NCI-H2081 (cell line): ENCODE results near the gene GUCY1B1.

Experiments used
- DNase-seq, 2 experiments: peaks; one replicate each; lab custom pipeline; 2025; lab: John Stamatoyannopoulos, UW

GUCY1B1 gene

GRCh38 chr4:155758481-155759371 is at the start of gene GUCY1B1:
TSS of gene GUCY1B1 (plus strand) at chr4:155759021. CDS start at chr4:155759141, 120 bp downstream.
- DNase-seq: peak; percentile 68 to 72

- DNase-seq: no peak
Observed at GRCh38 chr4:155709918-155710317, 48.9 kb upstream of the GUCY1B1 start.

GRCh38 chr4:155711556-155711955 is 47.3 kb upstream of the GUCY1B1 start:
- DNase-seq: no peak

GRCh38 chr4:155712846-155713245 is 46.0 kb upstream of the GUCY1B1 start:
- DNase-seq: no peak

DNA sequence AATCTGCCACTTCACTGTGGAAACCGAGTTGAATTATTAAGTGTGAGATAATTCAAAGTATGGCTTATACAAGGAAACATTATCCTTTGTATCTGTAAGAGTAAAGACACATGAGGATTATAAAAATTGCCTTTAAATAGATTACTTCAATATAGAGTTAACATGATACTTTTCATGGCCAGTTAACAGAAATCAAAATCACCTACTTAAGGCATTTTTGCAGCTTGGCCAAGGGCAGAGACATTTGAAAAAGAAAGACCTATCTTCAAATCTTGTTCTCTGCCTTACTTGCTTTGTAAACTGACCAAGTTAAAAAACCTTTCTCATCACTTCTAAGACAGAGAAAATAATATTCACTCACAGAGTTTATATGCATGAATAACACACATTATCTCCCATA is 44.9 kb upstream of the GUCY1B1 start:
- no peak for DNase-seq

DNA sequence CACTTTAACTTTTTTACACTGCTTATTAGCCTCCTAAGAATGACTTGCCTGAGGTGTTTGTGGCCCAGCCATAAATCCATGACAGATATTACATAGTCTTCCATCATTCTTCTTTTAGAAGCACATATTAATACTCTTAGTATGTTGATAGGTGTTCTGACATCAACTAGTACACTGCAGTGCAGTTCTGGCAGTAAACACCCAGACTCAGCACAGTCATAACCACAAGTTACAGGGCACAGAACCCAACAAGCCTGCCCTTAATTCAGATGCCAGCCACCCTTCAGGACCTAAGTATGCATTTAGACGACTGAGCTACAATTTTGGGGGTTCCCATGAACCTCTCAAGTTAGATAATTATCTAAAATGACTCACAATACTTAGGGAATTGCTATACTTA is 36.5 kb upstream of the GUCY1B1 start:
- DNase-seq: no peak

GRCh38 chr4:155722816-155723499 is 35.9 kb upstream of the GUCY1B1 start:
- no peak for DNase-seq

- no peak for DNase-seq
Observed at GRCh38 chr4:155724731-155725130, 34.1 kb upstream of the GUCY1B1 start.

DNA sequence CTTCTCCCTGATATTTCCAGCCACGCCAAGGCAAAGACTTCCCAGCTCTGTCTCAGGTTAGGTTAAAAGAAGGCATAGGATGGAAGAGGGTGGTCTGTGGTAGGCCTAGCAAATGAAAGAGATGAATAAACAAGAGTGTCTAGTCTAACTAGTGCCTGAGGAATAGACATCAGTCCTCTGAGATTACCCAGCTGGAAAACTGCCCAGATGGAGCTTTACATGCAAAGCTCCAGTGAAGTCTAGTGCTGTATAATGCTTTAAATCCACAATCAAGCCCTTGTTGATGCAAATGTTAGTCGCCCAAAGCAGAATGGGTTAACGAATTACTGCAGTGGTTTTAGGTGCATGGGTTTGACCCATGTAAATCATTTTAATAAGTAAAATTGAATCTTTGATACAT is 24.8 kb upstream of the GUCY1B1 start:
- DNase-seq: no peak

DNA sequence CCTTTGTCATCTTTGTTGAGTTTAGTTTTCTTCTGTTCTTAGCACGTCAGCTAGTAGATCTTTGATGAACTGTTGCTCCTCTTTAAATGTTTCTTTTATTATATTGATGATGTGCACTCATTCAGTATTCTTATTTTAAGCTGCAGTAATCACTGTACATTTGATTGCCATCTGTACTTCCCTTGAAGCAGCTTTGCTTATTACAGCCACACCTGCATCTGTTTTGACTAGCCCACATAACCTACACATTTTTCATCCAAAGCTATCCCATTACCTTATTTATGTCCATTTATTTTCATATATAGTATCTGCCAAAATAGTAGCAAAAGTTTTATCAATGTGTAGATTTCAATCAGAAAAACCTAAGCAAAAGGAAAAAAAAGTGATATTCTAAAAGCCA is 23.9 kb upstream of the GUCY1B1 start:
- no peak for DNase-seq

DNA sequence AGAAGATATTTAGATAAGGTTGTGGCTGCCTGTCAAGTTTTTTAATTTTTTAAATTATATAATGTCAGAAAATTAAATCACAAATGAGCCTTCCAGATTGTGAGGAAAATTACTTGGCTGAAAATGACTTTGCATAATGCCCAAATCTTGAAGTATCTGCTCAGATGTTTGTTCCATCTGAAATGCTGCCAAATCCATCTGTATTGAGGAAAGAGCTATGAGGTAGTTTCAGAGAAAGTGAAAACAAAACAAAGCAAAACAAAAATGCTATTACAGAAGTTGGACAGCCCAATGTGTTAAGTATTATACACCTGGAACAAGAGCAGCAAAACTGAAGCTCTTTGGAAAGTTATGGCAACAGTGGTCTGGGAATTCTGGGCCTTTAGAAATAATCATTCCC is 23.3 kb upstream of the GUCY1B1 start:
- no peak for DNase-seq

DNA sequence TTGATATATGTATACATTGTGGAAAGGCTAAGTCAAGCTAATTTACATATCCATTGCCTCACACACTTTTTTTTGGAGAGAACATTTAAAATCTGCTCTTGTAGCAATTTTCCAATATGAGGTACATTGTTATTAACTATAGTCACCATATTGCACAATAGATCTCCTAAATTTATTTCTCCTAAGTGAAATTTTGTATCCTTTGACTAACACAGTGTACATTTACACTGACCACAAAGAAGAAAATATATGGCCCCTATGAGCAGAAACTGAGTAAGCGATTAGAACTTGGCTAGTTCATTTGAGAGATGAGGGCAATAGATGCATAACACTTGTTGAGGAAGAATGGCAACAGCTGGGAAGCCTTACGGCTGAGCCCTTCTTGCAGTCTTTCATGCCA is 20.3 kb upstream of the GUCY1B1 start:
- no peak for DNase-seq

GRCh38 chr4:155741546-155741945 is 17.3 kb upstream of the GUCY1B1 start:
- DNase-seq: no peak

- no peak for DNase-seq
Observed at GRCh38 chr4:155742310-155743015, 16.4 kb upstream of the GUCY1B1 start.

GRCh38 chr4:155745984-155746383 is 12.8 kb upstream of the GUCY1B1 start:
- DNase-seq: no peak

GRCh38 chr4:155748039-155748438 is 10.8 kb upstream of the GUCY1B1 start:
- DNase-seq: no peak

- no peak for DNase-seq
Observed at GRCh38 chr4:155749041-155749440, 9.8 kb upstream of the GUCY1B1 start.

DNA sequence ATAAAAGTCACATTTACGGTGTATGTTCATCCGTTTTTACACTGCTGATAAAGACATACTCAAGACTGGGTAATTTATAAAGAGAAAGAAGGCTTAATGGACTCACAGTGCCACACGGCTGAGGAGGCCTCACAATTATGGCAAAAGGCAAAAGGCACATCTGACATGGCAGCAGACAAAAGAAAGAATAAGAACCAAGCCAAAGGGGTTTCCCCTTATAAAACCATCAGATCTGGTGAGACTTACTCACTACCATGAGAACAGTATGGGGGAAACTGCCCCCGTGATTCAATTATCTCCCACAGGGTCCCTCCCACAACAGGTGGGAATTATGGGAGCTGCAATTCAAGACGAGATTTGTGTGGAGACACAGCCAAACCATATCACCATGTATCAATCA is 7.3 kb upstream of the GUCY1B1 start:
- no peak for DNase-seq

DNA sequence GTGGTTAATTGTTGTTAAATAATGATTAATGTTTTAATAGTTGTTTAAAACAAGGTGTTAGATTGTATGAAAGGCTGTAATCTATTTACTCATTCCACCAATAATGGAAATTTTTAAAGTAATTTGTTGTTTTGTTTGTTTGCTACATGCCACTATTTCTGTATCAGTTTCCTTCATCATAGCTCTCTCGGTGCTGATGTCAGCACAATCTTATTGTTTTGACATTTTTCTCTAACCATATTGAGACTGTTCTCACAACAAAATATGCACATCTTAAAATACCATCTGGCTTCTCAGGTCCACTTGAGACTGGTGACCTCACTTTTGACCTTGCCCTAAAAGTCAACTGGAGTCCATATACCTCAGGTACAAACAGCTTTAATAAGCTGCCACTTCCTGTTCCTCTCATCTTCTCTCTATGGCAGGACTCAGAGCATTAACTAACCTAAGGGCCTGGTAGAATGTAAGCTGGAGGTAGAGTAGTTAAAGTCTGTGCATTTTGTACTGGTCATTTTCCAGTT is 1.0 kb upstream of the GUCY1B1 start:
- no peak for DNase-seq

DNA sequence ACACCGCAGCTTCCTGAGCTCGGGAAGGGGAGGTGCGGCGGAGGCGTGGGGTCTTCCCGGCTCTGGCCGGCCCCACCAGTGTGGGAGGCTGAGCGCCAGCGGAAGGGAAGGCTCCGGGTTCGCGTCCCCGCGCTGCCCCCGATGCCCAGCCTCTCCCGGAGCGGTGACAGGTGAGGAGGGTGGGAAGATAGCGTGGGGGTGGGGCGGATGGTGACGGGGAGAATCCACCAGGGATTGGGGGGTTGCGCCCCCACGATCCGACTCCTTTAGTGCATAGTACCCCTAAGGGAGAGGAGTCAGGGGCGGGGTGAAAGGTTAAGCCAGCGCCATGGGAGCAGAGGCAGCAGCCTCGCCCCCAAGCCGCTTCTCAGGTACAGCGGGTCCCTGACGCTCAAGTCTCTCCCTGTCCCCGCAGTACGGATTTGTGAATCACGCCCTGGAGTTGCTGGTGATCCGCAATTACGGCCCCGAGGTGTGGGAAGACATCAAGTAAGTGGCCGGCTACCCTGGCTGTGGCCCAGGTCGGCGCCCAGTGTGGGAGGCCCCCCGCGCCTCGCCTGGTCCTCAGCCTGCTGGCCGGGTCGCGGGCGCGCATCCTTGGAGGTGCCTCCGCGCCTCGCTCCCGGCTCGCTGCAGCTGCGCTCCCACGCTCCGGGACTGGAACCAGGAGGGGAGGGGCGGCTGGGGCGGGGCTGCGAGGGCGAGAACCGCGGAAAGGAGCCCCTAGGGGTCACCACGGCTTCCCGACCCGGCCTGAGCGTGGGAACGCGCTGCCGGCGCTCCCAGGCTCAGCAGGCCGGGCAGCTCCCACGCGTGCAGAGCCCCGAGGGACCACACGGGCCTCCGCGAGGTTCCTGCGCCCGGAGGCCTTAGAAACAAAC is 791 bp downstream of the GUCY1B1 start:
- peak; percentile 7 to 13 for DNase-seq

GRCh38 chr4:155761047-155761446 is 2.2 kb downstream of the GUCY1B1 start:
- DNase-seq: no peak
